Measurements from ENCODE around the gene SLFN11. TPM values are rescaled to one million over a fixed set of nuclear protein-coding genes. Genes with fewer than 3 reads are reported as not detected.

SLFN11 gene
- total and polyA plus RNA-seq, 2 donors (not counting 1 experiment from before 2014, with no cell fraction given) = 63.6 to 74.1 TPM

DNA sequence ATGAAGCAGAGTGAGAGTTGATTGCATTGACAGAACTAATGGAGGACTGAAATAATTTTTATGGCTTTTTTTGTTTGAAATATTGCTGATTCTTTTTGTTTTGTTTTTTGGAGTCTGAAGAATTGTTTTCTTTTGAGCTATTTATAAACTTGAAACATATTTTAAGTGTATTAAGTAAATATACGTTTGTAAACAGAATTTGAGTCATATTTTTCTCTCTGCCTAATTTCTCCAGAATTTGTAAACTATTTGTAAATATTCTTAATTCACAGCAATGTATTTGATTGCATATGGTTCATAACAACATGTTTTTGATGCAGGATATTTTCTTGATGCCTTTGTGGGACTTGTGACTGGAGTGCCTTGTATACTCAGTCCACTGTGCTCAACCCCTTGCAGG is 50.7 kb downstream of the SLFN11 start:
- no peak overlapping the region for H2AFZ ChIP-seq (ENCODE audit: low read length)
- DNase-seq (ENCODE audit: low read depth in 2 of 2) = no peak
- H3K27ac ChIP-seq (ENCODE audit: insufficient read depth, low read length) = no peak overlapping the region
- no peaks in the 10 kb centered on the region for H3K27me3 ChIP-seq (ENCODE audit: control insufficient read depth, insufficient read depth, low read length)
- H3K9ac ChIP-seq (ENCODE audit: insufficient read depth, low read length) = no peak overlapping the region
- H3K36me3 ChIP-seq (ENCODE audit: control insufficient read depth, insufficient read depth, low read length) = no peaks in the 10 kb centered on the region
- no peak for TF ChIP-seq EZH2 (IDR thresholded peaks at IDR 0.05; ENCODE audit: low read length, missing control alignments)
- TF ChIP-seq, protein P1, sequence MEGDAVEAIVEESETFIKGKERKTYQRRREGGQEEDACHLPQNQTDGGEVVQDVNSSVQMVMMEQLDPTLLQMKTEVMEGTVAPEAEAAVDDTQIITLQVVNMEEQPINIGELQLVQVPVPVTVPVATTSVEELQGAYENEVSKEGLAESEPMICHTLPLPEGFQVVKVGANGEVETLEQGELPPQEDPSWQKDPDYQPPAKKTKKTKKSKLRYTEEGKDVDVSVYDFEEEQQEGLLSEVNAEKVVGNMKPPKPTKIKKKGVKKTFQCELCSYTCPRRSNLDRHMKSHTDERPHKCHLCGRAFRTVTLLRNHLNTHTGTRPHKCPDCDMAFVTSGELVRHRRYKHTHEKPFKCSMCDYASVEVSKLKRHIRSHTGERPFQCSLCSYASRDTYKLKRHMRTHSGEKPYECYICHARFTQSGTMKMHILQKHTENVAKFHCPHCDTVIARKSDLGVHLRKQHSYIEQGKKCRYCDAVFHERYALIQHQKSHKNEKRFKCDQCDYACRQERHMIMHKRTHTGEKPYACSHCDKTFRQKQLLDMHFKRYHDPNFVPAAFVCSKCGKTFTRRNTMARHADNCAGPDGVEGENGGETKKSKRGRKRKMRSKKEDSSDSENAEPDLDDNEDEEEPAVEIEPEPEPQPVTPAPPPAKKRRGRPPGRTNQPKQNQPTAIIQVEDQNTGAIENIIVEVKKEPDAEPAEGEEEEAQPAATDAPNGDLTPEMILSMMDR (conservative IDR thresholded peaks at IDR 0.05 in 1 of 2, IDR thresholded peaks at IDR 0.05 in 1 of 2; ENCODE audit: low read depth in 1 of 2, low read length in 2 of 2) = no peak
- H3K4me1 ChIP-seq (ENCODE audit: control insufficient read depth, extremely low read depth, insufficient read depth, low read length) = no peaks in the 10 kb centered on the region
- no peaks in the 10 kb centered on the region for H3K9me3 ChIP-seq (ENCODE audit: control insufficient read depth, insufficient read depth, low read depth, low read length)
- H4K20me1 ChIP-seq (ENCODE audit: control insufficient read depth, extremely low read depth, insufficient read depth, low read length) = no peaks in the 10 kb centered on the region
- H3K4me2 ChIP-seq (ENCODE audit: extremely low read depth, insufficient read depth, low read length) = no peak overlapping the region
- no peak overlapping the region for H3K4me3 ChIP-seq (replicated peaks in 1 of 4; ENCODE audit: control extremely low read depth in 1 of 4, insufficient read depth in 1 of 4, low read depth in 3 of 4, low read length in 4 of 4)
- no peaks in the 10 kb centered on the region for H3K79me2 ChIP-seq (ENCODE audit: control insufficient read depth, insufficient read depth, low read length)

DNA sequence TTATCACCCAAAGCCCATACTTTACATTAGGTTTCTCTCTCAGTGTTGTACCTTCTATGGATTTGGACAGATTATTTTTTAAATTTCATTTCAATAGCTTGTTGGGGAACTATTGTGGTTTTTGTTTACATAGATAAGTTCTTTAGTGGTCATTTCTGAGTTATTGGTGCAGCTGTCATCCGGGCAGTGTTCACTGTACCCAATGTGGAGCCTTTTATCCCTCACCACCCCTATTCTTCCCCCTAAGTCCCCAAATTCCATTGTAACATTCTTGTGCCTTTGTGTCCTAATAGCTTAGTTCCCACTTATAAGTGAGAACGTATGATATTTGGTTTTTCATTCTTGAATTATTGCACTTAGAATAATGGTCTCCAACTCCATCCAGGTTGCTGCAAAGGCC is 57.5 kb downstream of the SLFN11 start:
- TF ChIP-seq EZH2 (IDR thresholded peaks at IDR 0.05; ENCODE audit: low read length, missing control alignments) = no peak
- TF ChIP-seq, protein P1 (conservative IDR thresholded peaks at IDR 0.05 in 1 of 2, IDR thresholded peaks at IDR 0.05 in 1 of 2; ENCODE audit: low read depth in 1 of 2, low read length in 2 of 2) = no peak
- no peak for DNase-seq (ENCODE audit: low read depth in 2 of 2)
- peaks cover 14% of the 10 kb centered on the region for H3K4me1 ChIP-seq (ENCODE audit: control insufficient read depth, extremely low read depth, insufficient read depth, low read length)
- H3K9ac ChIP-seq (ENCODE audit: insufficient read depth, low read length) = no peak overlapping the region
- H3K27me3 ChIP-seq (ENCODE audit: control insufficient read depth, insufficient read depth, low read length) = no peaks in the 10 kb centered on the region
- no peak overlapping the region for H3K4me3 ChIP-seq (replicated peaks in 1 of 4; ENCODE audit: control extremely low read depth in 1 of 4, insufficient read depth in 1 of 4, low read depth in 3 of 4, low read length in 4 of 4)
- no peak overlapping the region for H3K27ac ChIP-seq (ENCODE audit: insufficient read depth, low read length)
- no peak overlapping the region for H2AFZ ChIP-seq (ENCODE audit: low read length)
- no peaks in the 10 kb centered on the region for H3K79me2 ChIP-seq (ENCODE audit: control insufficient read depth, insufficient read depth, low read length)
- H3K36me3 ChIP-seq (ENCODE audit: control insufficient read depth, insufficient read depth, low read length) = no peaks in the 10 kb centered on the region
- H3K9me3 ChIP-seq (ENCODE audit: control insufficient read depth, insufficient read depth, low read depth, low read length) = no peaks in the 10 kb centered on the region
- no peaks in the 10 kb centered on the region for H4K20me1 ChIP-seq (ENCODE audit: control insufficient read depth, extremely low read depth, insufficient read depth, low read length)
- H3K4me2 ChIP-seq (ENCODE audit: extremely low read depth, insufficient read depth, low read length) = no peak overlapping the region

- TF ChIP-seq, protein P1 (conservative IDR thresholded peaks at IDR 0.05 in 1 of 2, IDR thresholded peaks at IDR 0.05 in 1 of 2; ENCODE audit: low read depth in 1 of 2, low read length in 2 of 2) = no peak
- TF ChIP-seq EZH2 (IDR thresholded peaks at IDR 0.05; ENCODE audit: low read length, missing control alignments) = no peak
- no peaks in the 10 kb centered on the region for H4K20me1 ChIP-seq (ENCODE audit: control insufficient read depth, extremely low read depth, insufficient read depth, low read length)
- H3K4me2 ChIP-seq (ENCODE audit: extremely low read depth, insufficient read depth, low read length) = no peak overlapping the region
Observed at GRCh38 chr17:35315283-35315682, 58.1 kb downstream of the SLFN11 start.

More at GRCh38 chr17:35315283-35315682, 58.1 kb downstream of the SLFN11 start:
- no peak overlapping the region for H2AFZ ChIP-seq (ENCODE audit: low read length)
- H3K9me3 ChIP-seq (ENCODE audit: control insufficient read depth, insufficient read depth, low read depth, low read length) = no peaks in the 10 kb centered on the region
- DNase-seq (ENCODE audit: low read depth in 2 of 2) = peak; percentile 88 to 90
- H3K9ac ChIP-seq (ENCODE audit: insufficient read depth, low read length) = no peak overlapping the region
- peak overlapping the region; percentile 30 for H3K27ac ChIP-seq (ENCODE audit: insufficient read depth, low read length)
- no peak overlapping the region for H3K4me3 ChIP-seq (replicated peaks in 1 of 4; ENCODE audit: control extremely low read depth in 1 of 4, insufficient read depth in 1 of 4, low read depth in 3 of 4, low read length in 4 of 4)
- H3K36me3 ChIP-seq (ENCODE audit: control insufficient read depth, insufficient read depth, low read length) = no peaks in the 10 kb centered on the region
- peaks cover 14% of the 10 kb centered on the region for H3K4me1 ChIP-seq (ENCODE audit: control insufficient read depth, extremely low read depth, insufficient read depth, low read length)
- no peaks in the 10 kb centered on the region for H3K79me2 ChIP-seq (ENCODE audit: control insufficient read depth, insufficient read depth, low read length)
- no peaks in the 10 kb centered on the region for H3K27me3 ChIP-seq (ENCODE audit: control insufficient read depth, insufficient read depth, low read length)
